Type B pancreatic cell (in vitro differentiated cells): ENCODE data around the gene PNMA6E. TPM values are rescaled to one million over a fixed set of nuclear protein-coding genes. Genes with fewer than 3 reads are reported as not detected.

Experiments used
- DNase-seq: peaks from one replicate; pipeline ENCODE4 v3.0.0; 2021; ENCODE audit warnings: mixed read lengths; ENCODE audit not compliant: unreplicated experiment; ENCODE audit errors: extremely low spot score
- H3K27ac Mint-ChIP-seq: 2 replicates; pipeline ENCODE4 v1.8.0; 2021; ENCODE audit warnings: mild to moderate bottlenecking, mixed read lengths
- H3K27me3 Mint-ChIP-seq: 2 replicates; pipeline ENCODE4 v1.8.0; 2021; ENCODE audit warnings: mixed read lengths
- H3K36me3 Mint-ChIP-seq: 2 replicates; pipeline ENCODE4 v1.8.0; 2021; ENCODE audit warnings: mixed read lengths
- H3K4me1 Mint-ChIP-seq: one replicate; pipeline ENCODE4 v1.8.0; 2021; ENCODE audit warnings: mixed read lengths; ENCODE audit not compliant: unreplicated experiment
- H3K4me3 Mint-ChIP-seq: 2 replicates; pipeline ENCODE4 v1.8.0; 2021; ENCODE audit warnings: mild to moderate bottlenecking, mixed read lengths
- H3K9me3 Mint-ChIP-seq: 2 replicates; pipeline ENCODE4 v1.8.0; 2021; ENCODE audit warnings: mixed read lengths
- total RNA-seq: library from RNA; stranded (reverse); gene quantifications from 2 replicates; pipeline ENCODE4 v1.2.1, GENCODE V29; 2021; ENCODE audit warnings: low replicate concordance
- TF ChIP-seq, protein P1 (sequence below): fragments of 200-600 bp; sonication (generic); conservative IDR thresholded peaks from 2 replicates; pipeline ENCODE4 v1.5.0; 2021; ENCODE audit warnings: antibody characterized with exemption, mild to moderate bottlenecking

Gene PNMA6E
- total RNA-seq, 1 donor from 2014 or later, result not detected

GRCh38 chrX:153357877-153358276, 43.3 kb downstream of the PNMA6E start:
- Mint-ChIP-seq H3K27ac (no peak overlapping the region), H3K4me1 (peaks cover 5% of the 10 kb centered on the region), H3K36me3 (no peaks in the 10 kb centered on the region), H3K9me3 (no peaks in the 10 kb centered on the region), H3K27me3 (peaks cover 3% of the 10 kb centered on the region), H3K4me3 (no peak overlapping the region)
- no peak for DNase-seq
- TF ChIP-seq, protein P1, sequence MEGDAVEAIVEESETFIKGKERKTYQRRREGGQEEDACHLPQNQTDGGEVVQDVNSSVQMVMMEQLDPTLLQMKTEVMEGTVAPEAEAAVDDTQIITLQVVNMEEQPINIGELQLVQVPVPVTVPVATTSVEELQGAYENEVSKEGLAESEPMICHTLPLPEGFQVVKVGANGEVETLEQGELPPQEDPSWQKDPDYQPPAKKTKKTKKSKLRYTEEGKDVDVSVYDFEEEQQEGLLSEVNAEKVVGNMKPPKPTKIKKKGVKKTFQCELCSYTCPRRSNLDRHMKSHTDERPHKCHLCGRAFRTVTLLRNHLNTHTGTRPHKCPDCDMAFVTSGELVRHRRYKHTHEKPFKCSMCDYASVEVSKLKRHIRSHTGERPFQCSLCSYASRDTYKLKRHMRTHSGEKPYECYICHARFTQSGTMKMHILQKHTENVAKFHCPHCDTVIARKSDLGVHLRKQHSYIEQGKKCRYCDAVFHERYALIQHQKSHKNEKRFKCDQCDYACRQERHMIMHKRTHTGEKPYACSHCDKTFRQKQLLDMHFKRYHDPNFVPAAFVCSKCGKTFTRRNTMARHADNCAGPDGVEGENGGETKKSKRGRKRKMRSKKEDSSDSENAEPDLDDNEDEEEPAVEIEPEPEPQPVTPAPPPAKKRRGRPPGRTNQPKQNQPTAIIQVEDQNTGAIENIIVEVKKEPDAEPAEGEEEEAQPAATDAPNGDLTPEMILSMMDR, result no peak

- Mint-ChIP-seq H3K4me3 (no peak overlapping the region), H3K27me3 (no peaks in the 10 kb centered on the region), H3K9me3 (no peaks in the 10 kb centered on the region), H3K27ac (no peak overlapping the region), H3K4me1 (no peaks in the 10 kb centered on the region), H3K36me3 (peaks cover 12% of the 10 kb centered on the region)
- no peak for DNase-seq
- TF ChIP-seq, protein P1, result no peak
Observed at GRCh38 chrX:153353416-153353815, 47.7 kb downstream of the PNMA6E start.

- H3K4me1 Mint-ChIP-seq, result no peaks in the 10 kb centered on the region
- H3K36me3 Mint-ChIP-seq, result peaks cover 12% of the 10 kb centered on the region
- H3K9me3 Mint-ChIP-seq, result no peaks in the 10 kb centered on the region
- DNase-seq, result no peak
- H3K4me3 Mint-ChIP-seq, result no peak overlapping the region
- H3K27me3 Mint-ChIP-seq, result no peaks in the 10 kb centered on the region
- TF ChIP-seq, protein P1, result no peak
- no peak overlapping the region for H3K27ac Mint-ChIP-seq
Observed at GRCh38 chrX:153352858-153353257, 48.3 kb downstream of the PNMA6E start.

GRCh38 chrX:153351981-153352380, 49.2 kb downstream of the PNMA6E start:
- H3K9me3 Mint-ChIP-seq, result no peaks in the 10 kb centered on the region
- H3K27ac Mint-ChIP-seq, result no peak overlapping the region
- peaks cover 12% of the 10 kb centered on the region for H3K36me3 Mint-ChIP-seq
- no peaks in the 10 kb centered on the region for H3K4me1 Mint-ChIP-seq
- DNase-seq, result no peak
- no peaks in the 10 kb centered on the region for H3K27me3 Mint-ChIP-seq
- H3K4me3 Mint-ChIP-seq, result no peak overlapping the region
- TF ChIP-seq, protein P1, result no peak

DNA sequence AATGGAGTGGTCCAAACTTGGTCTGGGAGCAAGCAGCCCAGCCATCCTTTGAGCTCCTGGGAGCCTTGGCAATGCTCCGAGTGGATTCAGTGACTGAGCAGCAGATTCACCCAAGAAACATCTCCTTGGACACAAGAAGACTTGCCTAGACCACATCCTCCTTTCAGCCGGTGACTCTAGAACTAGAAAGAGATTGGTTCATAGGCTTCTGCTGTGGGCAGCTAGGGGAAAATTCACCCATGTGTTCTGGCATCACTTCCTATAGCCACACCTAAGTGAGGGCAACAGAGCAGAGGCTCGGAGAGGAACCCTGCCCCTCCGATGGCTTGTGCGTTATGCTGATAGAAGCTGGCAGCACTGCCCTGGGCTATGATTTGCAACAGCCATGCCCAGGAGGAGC, 51.2 kb downstream of the PNMA6E start:
- H3K27ac Mint-ChIP-seq, result no peak overlapping the region
- H3K9me3 Mint-ChIP-seq, result no peaks in the 10 kb centered on the region
- H3K36me3 Mint-ChIP-seq, result peaks cover 15% of the 10 kb centered on the region
- no peak overlapping the region for H3K4me3 Mint-ChIP-seq
- no peaks in the 10 kb centered on the region for H3K27me3 Mint-ChIP-seq
- TF ChIP-seq, protein P1, result no peak
- no peaks in the 10 kb centered on the region for H3K4me1 Mint-ChIP-seq
- no peak for DNase-seq

DNA sequence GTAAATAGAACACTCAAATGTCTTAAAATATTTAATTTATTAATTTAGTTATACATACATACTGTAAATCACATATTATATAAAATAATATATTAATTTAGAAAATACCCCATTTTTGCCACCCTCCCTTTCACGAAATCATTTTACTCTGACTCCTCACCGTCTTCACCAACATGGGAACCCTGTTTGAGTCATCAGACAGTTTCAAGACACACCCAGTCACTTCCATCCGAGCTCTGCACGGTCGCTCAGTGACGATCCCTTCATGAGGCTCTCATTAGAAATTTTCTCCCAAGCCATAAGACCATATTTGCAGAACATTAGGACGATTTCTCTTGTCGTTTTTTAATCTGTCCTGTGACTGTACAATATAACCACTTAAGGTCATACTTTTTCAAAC, 52.7 kb downstream of the PNMA6E start:
- Mint-ChIP-seq H3K4me1 (no peaks in the 10 kb centered on the region), H3K9me3 (no peaks in the 10 kb centered on the region), H3K27ac (no peak overlapping the region), H3K36me3 (peaks cover 19% of the 10 kb centered on the region), H3K27me3 (no peaks in the 10 kb centered on the region), H3K4me3 (no peak overlapping the region)
- DNase-seq, result no peak
- TF ChIP-seq, protein P1, result no peak
